ENCODE results near the gene COL13A1. TPM values are rescaled to one million over a fixed set of nuclear protein-coding genes. Genes with fewer than 3 reads are reported as not detected.

The COL13A1 gene
- total and polyA plus RNA-seq, 7 experiments from 2014 or later = 0.88 TPM; not detected in 6

DNA sequence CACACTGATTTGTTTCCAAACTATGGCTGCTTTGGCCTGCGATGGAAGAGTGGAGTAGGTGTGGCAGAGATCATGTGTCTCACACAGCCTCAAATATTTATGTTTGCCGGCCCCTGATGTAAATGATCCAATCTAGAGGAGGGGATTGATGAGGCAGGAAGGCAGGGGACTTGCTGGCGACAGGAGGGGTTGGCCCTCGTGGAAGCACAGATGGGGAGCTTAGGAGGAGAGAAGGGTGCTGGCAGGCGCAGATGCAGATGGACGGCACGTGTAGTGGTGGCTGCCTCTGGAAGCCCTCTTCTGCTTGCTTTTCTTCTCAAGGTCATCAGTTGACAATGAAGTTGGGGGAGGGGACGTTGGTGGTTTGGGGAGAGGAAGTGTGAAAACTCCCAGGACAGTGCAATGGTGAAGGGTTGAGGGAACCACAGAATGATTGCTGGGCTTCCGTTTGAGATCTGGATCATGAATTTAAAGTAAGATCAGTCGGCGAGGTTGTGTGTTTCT lies 15.4 kb downstream of the COL13A1 start:
- Mint-ChIP-seq H3K27me3 (peaks cover 0 to 11% (median 3%) of the 10 kb centered on the region in 5 donors), H3K9me3 (peaks cover 0 to 14% (median 5%) of the 10 kb centered on the region in 11 donors), H3K36me3 (peaks cover 0 to 5% (median 0%) of the 10 kb centered on the region in 5 donors), H3K4me1 (peaks cover 6 to 43% (median 18%) of the 10 kb centered on the region in 7 donors), H3K27ac (peak overlapping the region in 1 of 9 donors; percentile 8), H3K4me3 (peak overlapping the region in 2 of 10 donors; percentile 26 to 47)
- Histone ChIP-seq H3K36me3 (ENCODE audit: control insufficient read depth in 2 of 3, insufficient read depth in 3 of 3, low read length in 3 of 3) (no peaks in the 10 kb centered on the region), H3K27me3 (ENCODE audit: control insufficient read depth in 2 of 2, insufficient read depth in 2 of 2, low read length in 2 of 2) (no peaks in the 10 kb centered on the region), H3K27ac (ENCODE audit: low read depth, low read length) (no peak overlapping the region), H3K4me1 (ENCODE audit: control insufficient read depth in 2 of 2, insufficient read depth in 2 of 2, low read length in 2 of 2) (no peaks in the 10 kb centered on the region), H3K9me3 (ENCODE audit: control insufficient read depth in 2 of 3, low read length in 3 of 3) (no peaks in the 10 kb centered on the region), H3K4me3 (ENCODE audit: low read length) (no peak overlapping the region)
- POLR2A ChIA-PET = no interaction called here
- ATAC-seq (no peak), DNase-seq (no peak)
- intact Hi-C loops (cut with micrococcal nuclease) = no loop called here
- CTCF ChIA-PET = no interaction called here

DNA sequence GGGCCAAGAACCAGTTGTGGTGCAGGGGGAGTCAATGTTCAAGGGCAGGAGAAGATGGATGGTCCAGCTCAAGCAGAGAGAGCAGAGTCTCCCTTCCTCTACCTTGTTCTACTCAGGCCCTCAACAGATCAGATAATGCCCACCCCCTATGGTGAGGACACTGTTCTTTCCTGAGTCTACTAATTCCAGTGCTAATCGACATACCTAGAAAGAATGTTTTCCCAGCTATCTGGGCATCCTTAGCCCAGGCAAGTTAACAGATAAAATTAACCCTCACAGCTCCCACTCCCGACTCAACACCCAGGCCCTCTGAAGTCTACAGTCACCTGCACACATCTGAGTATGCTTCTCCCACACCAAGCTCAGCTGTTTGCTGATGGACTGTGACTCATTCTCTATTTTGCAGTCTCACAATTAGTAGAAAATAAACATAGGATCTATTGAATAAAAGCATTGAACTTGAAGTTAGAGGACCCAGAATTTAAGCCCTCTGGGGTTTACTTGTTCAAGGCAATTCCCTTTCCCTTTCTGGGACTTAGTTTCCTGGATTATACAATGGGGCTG lies 17.1 kb downstream of the COL13A1 start:
- CTCF ChIA-PET = no interaction called here
- Mint-ChIP-seq H3K4me1 (peaks cover 6 to 43% (median 16%) of the 10 kb centered on the region in 7 donors), H3K4me3 (no peak overlapping the region), H3K9me3 (peaks cover 0 to 14% (median 5%) of the 10 kb centered on the region in 11 donors), H3K36me3 (peaks cover 0 to 5% (median 0%) of the 10 kb centered on the region in 5 donors), H3K27me3 (peaks cover 0 to 11% (median 3%) of the 10 kb centered on the region in 5 donors), H3K27ac (no peak overlapping the region)
- POLR2A ChIA-PET = no interaction called here
- intact Hi-C loops (cut with micrococcal nuclease) = no loop called here
- Histone ChIP-seq H3K4me1 (ENCODE audit: control insufficient read depth in 2 of 2, insufficient read depth in 2 of 2, low read length in 2 of 2) (no peaks in the 10 kb centered on the region), H3K4me3 (ENCODE audit: low read length) (no peak overlapping the region), H3K27me3 (ENCODE audit: control insufficient read depth in 2 of 2, insufficient read depth in 2 of 2, low read length in 2 of 2) (no peaks in the 10 kb centered on the region), H3K36me3 (ENCODE audit: control insufficient read depth in 2 of 3, insufficient read depth in 3 of 3, low read length in 3 of 3) (no peaks in the 10 kb centered on the region), H3K9me3 (ENCODE audit: control insufficient read depth in 2 of 3, low read length in 3 of 3) (no peaks in the 10 kb centered on the region), H3K27ac (ENCODE audit: low read depth, low read length) (no peak overlapping the region)
- no peak for DNase-seq
- ATAC-seq = no peak

DNA sequence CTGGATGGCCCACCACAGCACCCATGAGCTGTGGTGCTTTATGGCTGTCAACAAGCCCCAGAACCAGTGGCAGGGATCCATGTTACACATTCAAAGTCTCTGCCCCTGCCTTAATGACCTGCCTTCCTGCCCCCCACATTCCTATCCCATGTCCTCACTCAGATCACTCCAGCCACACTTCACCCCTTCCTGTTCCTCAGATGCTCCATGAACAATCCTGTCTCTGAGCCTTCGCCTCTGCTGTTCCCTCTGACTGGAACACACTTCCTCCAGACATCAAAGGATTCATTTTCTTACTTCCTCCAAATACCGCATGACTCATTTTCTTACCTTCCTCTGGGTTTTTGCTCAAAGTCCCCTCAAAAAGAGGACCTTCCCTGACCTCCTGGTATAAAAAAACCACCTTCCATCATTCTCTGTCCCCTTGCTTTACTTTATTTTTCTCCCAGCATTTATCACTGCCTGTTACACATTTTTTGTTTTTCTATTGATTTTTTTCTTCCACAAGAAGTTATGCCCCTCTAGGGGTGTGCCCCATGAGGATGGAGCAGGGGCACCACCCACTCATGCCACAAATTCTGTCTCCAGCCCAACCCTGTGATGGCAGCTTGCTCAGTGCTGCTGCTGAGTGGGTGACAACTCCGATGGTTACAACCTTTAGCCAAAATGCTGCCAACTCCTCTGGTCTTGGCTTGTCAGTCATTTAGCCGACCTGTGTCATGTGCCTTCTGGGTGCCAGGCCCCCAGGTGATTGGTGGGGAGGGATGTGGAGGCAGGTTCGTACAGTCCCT lies 18.2 kb downstream of the COL13A1 start:
- H3K4me3 ChIP-seq (ENCODE audit: low read length) = no peak overlapping the region
- Mint-ChIP-seq H3K4me3 (no peak overlapping the region), H3K4me1 (peaks cover 6 to 43% (median 16%) of the 10 kb centered on the region in 7 donors), H3K36me3 (peaks cover 0 to 5% (median 0%) of the 10 kb centered on the region in 5 donors), H3K27me3 (peaks cover 0 to 11% (median 3%) of the 10 kb centered on the region in 5 donors), H3K9me3 (peaks cover 0 to 14% (median 5%) of the 10 kb centered on the region in 11 donors), H3K27ac (no peak overlapping the region)
- H3K36me3 ChIP-seq (ENCODE audit: control insufficient read depth in 2 of 3, insufficient read depth in 3 of 3, low read length in 3 of 3) = no peaks in the 10 kb centered on the region
- no peaks in the 10 kb centered on the region for H3K9me3 ChIP-seq (ENCODE audit: control insufficient read depth in 2 of 3, low read length in 3 of 3)
- ATAC-seq (no peak), DNase-seq (no peak)
- no peaks in the 10 kb centered on the region for H3K4me1 ChIP-seq (ENCODE audit: control insufficient read depth in 2 of 2, insufficient read depth in 2 of 2, low read length in 2 of 2)
- H3K27me3 ChIP-seq (ENCODE audit: control insufficient read depth in 2 of 2, insufficient read depth in 2 of 2, low read length in 2 of 2) = no peaks in the 10 kb centered on the region
- intact Hi-C loops (cut with micrococcal nuclease) = no loop called here
- ChIA-PET POLR2A (interaction anchor here (0.8 kb wide), 1 partner anchor 18 kb away, joined by 3 read pairs; no protein-coding TSS in a partner anchor), CTCF (no interaction called here)
- H3K27ac ChIP-seq (ENCODE audit: low read depth, low read length) = no peak overlapping the region

DNA sequence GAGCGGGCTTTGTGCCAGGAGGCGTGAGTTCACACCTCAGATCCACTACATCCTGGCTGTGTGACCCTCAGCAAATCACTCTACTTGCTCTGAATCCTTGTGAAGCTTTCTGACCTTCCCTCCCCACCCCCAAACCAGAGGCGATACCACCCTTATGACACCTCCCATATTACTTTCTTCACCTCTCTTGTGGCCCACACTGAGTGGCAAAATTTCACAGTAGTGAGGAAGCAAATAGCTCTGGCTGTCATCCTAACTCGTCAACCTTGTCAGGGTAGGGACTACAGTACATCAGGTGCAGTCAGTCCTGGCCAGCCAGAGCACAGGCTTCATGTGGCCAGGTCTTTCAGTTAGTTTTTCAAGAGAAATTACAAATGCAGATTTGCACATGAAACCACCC lies 19.1 kb downstream of the COL13A1 start:
- DNase-seq (no peak), ATAC-seq (peak; percentile 44)
- Histone ChIP-seq H3K27ac (ENCODE audit: low read depth, low read length) (no peak overlapping the region), H3K9me3 (ENCODE audit: control insufficient read depth in 2 of 3, low read length in 3 of 3) (no peaks in the 10 kb centered on the region), H3K4me3 (ENCODE audit: low read length) (no peak overlapping the region), H3K27me3 (ENCODE audit: control insufficient read depth in 2 of 2, insufficient read depth in 2 of 2, low read length in 2 of 2) (no peaks in the 10 kb centered on the region), H3K36me3 (ENCODE audit: control insufficient read depth in 2 of 3, insufficient read depth in 3 of 3, low read length in 3 of 3) (no peaks in the 10 kb centered on the region), H3K4me1 (ENCODE audit: control insufficient read depth in 2 of 2, insufficient read depth in 2 of 2, low read length in 2 of 2) (no peaks in the 10 kb centered on the region)
- H3K36me3 Mint-ChIP-seq = peaks cover 0 to 5% (median 0%) of the 10 kb centered on the region in 5 donors
- H3K27ac Mint-ChIP-seq = no peak overlapping the region
- peaks cover 0 to 7% (median 0%) of the 10 kb centered on the region in 5 donors for H3K27me3 Mint-ChIP-seq
- ChIA-PET CTCF (no interaction called here), POLR2A (interaction anchor here (0.8 kb wide), 1 partner anchor 17 kb away, joined by 3 read pairs; no protein-coding TSS in a partner anchor)
- peaks cover 6 to 43% (median 14%) of the 10 kb centered on the region in 7 donors for H3K4me1 Mint-ChIP-seq
- peaks cover 0 to 14% (median 5%) of the 10 kb centered on the region in 11 donors for H3K9me3 Mint-ChIP-seq
- intact Hi-C loops (cut with micrococcal nuclease) = no loop called here
- H3K4me3 Mint-ChIP-seq = peak overlapping the region in 1 of 10 donors; percentile 30

DNA sequence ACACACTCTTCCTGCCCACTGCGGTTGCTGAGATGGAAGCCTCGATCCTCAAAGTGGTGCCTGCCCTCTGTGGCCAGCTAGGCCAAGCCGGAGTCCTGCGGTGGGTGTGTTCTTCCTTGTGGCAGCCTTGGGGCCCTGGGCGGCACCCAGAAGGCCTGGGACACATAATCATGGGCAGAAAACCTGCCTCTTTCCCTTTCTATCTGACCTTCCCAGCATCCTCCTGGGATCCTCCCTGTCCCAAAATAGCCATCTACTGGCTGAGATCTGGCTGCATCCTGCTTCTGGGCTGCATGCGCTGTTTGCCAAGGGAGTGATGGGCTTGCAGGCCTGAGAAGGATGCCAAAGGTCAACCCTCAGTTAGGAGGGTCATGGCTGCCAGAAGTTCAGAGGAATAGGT lies 23.9 kb downstream of the COL13A1 start:
- H3K4me1 ChIP-seq (ENCODE audit: control insufficient read depth in 2 of 2, insufficient read depth in 2 of 2, low read length in 2 of 2) = no peaks in the 10 kb centered on the region
- no peak overlapping the region for H3K27ac ChIP-seq (ENCODE audit: low read depth, low read length)
- ATAC-seq (no peak), DNase-seq (no peak)
- H3K27me3 Mint-ChIP-seq = peaks cover 5 to 20% (median 15%) of the 10 kb centered on the region in 5 donors
- H3K27me3 ChIP-seq (ENCODE audit: control insufficient read depth in 2 of 2, insufficient read depth in 2 of 2, low read length in 2 of 2) = no peaks in the 10 kb centered on the region
- H3K36me3 Mint-ChIP-seq = no peaks in the 10 kb centered on the region
- H3K4me3 ChIP-seq (ENCODE audit: low read length) = no peak overlapping the region
- H3K9me3 Mint-ChIP-seq = peaks cover 0 to 3% (median 0%) of the 10 kb centered on the region in 11 donors
- ChIA-PET POLR2A (no interaction called here), CTCF (no interaction called here)
- no peaks in the 10 kb centered on the region for H3K9me3 ChIP-seq (ENCODE audit: control insufficient read depth in 2 of 3, low read length in 3 of 3)
- intact Hi-C loops (cut with micrococcal nuclease) = no loop called here
- H3K27ac Mint-ChIP-seq = no peak overlapping the region
- no peaks in the 10 kb centered on the region for H3K36me3 ChIP-seq (ENCODE audit: control insufficient read depth in 2 of 3, insufficient read depth in 3 of 3, low read length in 3 of 3)
- no peak overlapping the region for H3K4me3 Mint-ChIP-seq
- peaks cover 0 to 5% (median 0%) of the 10 kb centered on the region in 7 donors for H3K4me1 Mint-ChIP-seq

DNA sequence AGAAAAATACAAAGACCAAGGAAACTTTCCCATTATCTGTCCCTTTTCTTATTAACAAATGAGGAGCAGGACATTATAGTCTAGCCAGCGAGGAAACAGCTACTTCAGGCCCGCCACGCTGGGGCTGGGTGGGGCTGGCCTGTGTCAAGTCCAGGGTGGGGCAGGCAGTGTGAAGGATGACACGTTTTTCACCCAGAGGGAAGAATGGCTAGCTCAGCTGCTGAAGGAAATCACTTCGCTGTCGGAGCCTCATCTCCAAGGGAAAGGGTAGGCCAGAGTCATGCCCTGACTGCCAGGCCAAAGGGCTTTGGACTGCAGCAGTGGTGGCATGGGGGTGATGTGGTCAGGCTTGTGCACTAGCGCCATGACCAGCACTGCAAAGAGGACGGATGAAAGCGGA lies 24.4 kb downstream of the COL13A1 start:
- peaks cover 5 to 20% (median 15%) of the 10 kb centered on the region in 5 donors for H3K27me3 Mint-ChIP-seq
- Histone ChIP-seq H3K36me3 (ENCODE audit: control insufficient read depth in 2 of 3, insufficient read depth in 3 of 3, low read length in 3 of 3) (no peaks in the 10 kb centered on the region), H3K27me3 (ENCODE audit: control insufficient read depth in 2 of 2, insufficient read depth in 2 of 2, low read length in 2 of 2) (no peaks in the 10 kb centered on the region), H3K4me1 (ENCODE audit: control insufficient read depth in 2 of 2, insufficient read depth in 2 of 2, low read length in 2 of 2) (no peaks in the 10 kb centered on the region), H3K4me3 (ENCODE audit: low read length) (no peak overlapping the region), H3K9me3 (ENCODE audit: control insufficient read depth in 2 of 3, low read length in 3 of 3) (no peaks in the 10 kb centered on the region), H3K27ac (ENCODE audit: low read depth, low read length) (no peak overlapping the region)
- CTCF ChIA-PET = no interaction called here
- H3K9me3 Mint-ChIP-seq = no peaks in the 10 kb centered on the region
- intact Hi-C loops (cut with micrococcal nuclease) = no loop called here
- DNase-seq = no peak
- POLR2A ChIA-PET = no interaction called here
- ATAC-seq = no peak
- H3K4me3 Mint-ChIP-seq = no peak overlapping the region
- no peak overlapping the region for H3K27ac Mint-ChIP-seq
- peaks cover 0 to 5% (median 0%) of the 10 kb centered on the region in 7 donors for H3K4me1 Mint-ChIP-seq
- no peaks in the 10 kb centered on the region for H3K36me3 Mint-ChIP-seq
